PC-3 (cell line): ENCODE data around the gene C17orf100. TPM values are rescaled to one million over a fixed set of nuclear protein-coding genes. Genes with fewer than 3 reads are reported as not detected.

ENCODE experiments used
- ATAC-seq: fragments of 200-7000 bp; cut with Tn5 transposase; 2 replicates; pipeline ENCODE4 v1.9.1; 2020; ENCODE audit warnings: mild to moderate bottlenecking, moderate library complexity
- BruUV-seq: library from RNA; stranded (reverse); fragments of 400-500 nt; replicated peaks from 2 replicates; lab custom pipeline; 2021; lab: Mats Ljungman, UMichigan
- CTCF ChIA-PET: fragments of 300-600 bp; sonication (Branson Sonifier 250); formaldehyde crosslinking; loops from one replicate; lab custom pipeline; 2022; ENCODE audit warnings: antibody characterized with exemption; lab: Charles Lee
- POLR2A ChIA-PET: fragments of 300-600 bp; sonication (Branson Sonifier 250); formaldehyde crosslinking; loops from one replicate; lab custom pipeline; 2022; ENCODE audit warnings: antibody characterized with exemption; ENCODE audit not compliant: unreplicated experiment; lab: Charles Lee
- DNase-seq: peaks from one replicate; pipeline ENCODE4 v3.0.0-alpha.2; 2015
- H2AFZ ChIP-seq: fragments of 300-600 bp; sonication (generic); 2 replicates; pipeline ENCODE4 v1.6.0; 2016; ENCODE audit warnings: antibody characterized with exemption, low read length
- H3F3A ChIP-seq: fragments of 300-600 bp; sonication (generic); one replicate; pipeline ENCODE4 v1.6.0; 2017; ENCODE audit warnings: antibody characterized with exemption, low read length, control low read depth, mild to moderate bottlenecking; ENCODE audit not compliant: unreplicated experiment
- H3K27ac ChIP-seq: fragments of 300-600 bp; sonication (generic); 2 replicates; pipeline ENCODE4 v1.5.1; 2016; ENCODE audit warnings: mild to moderate bottlenecking, low read length
- H3K27me3 ChIP-seq: fragments of 300-600 bp; sonication (generic); 2 replicates; pipeline ENCODE4 v1.6.1; 2016; ENCODE audit warnings: low read length, mixed read lengths
- H3K36me3 ChIP-seq: fragments of 300-600 bp; sonication (generic); 2 replicates; pipeline ENCODE4 v1.6.1; 2016; ENCODE audit warnings: low read depth, mixed run types, low read length, mixed read lengths
- H3K4me1 ChIP-seq: fragments of 300-600 bp; sonication (generic); 2 replicates; pipeline ENCODE4 v1.5.1; 2016; ENCODE audit warnings: low read length; ENCODE audit not compliant: insufficient read depth
- H3K4me2 ChIP-seq: fragments of 300-600 bp; sonication (generic); 2 replicates; pipeline ENCODE4 v1.6.0; 2016; ENCODE audit warnings: low read length
- H3K4me3 ChIP-seq: fragments of 300-600 bp; sonication (generic); 2 replicates; pipeline ENCODE4 v1.5.1; 2016; ENCODE audit warnings: mild to moderate bottlenecking, low read length, mixed read lengths
- H3K79me2 ChIP-seq: fragments of 300-600 bp; sonication (generic); 2 replicates; pipeline ENCODE4 v1.6.1; 2017; ENCODE audit warnings: low read length, mixed read lengths
- H3K9ac ChIP-seq: fragments of 300-600 bp; sonication (generic); 2 replicates; pipeline ENCODE4 v1.6.0; 2016; ENCODE audit warnings: mild to moderate bottlenecking, low read length
- H3K9me2 ChIP-seq: fragments of 300-600 bp; sonication (generic); replicated peaks from 2 replicates; pipeline ENCODE4 v1.6.1; 2016; ENCODE audit warnings: mixed run types, low read length, mixed read lengths
- H3K9me3 ChIP-seq: fragments of 300-600 bp; sonication (generic); 2 replicates; pipeline ENCODE4 v1.6.1; 2016; ENCODE audit warnings: low read length, mixed read lengths
- H4K20me1 ChIP-seq: fragments of 300-600 bp; sonication (generic); 2 replicates; pipeline ENCODE4 v1.6.1; 2016; ENCODE audit warnings: low read length, mixed read lengths
- CTCF ChIP-seq: fragments of 300-600 bp; sonication (generic); conservative IDR thresholded peaks from 2 replicates; pipeline ENCODE4 v1.5.1; 2017; ENCODE audit warnings: antibody characterized with exemption, low read depth, mild to moderate bottlenecking, low read length
- EZH2 ChIP-seq: fragments of 300-600 bp; sonication (generic); IDR thresholded peaks from one replicate; pipeline ENCODE4 v1.6.1; 2017; ENCODE audit warnings: antibody characterized with exemption, mild to moderate bottlenecking, low read length; ENCODE audit not compliant: unreplicated experiment
- EZH2phosphoT487 ChIP-seq: fragments of 300-600 bp; sonication (generic); IDR thresholded peaks from 2 replicates; pipeline ENCODE4 v1.6.1; 2018; ENCODE audit warnings: mild to moderate bottlenecking, antibody characterized with exemption, low read length, borderline replicate concordance
- intact Hi-C: fragments of 100-400 bp; cut with micrococcal nuclease; formaldehyde crosslinking; loops from 2 replicates; pipeline ENCODE4 v1.9.0; 2023
- total RNA-seq: library from RNA; depleted of rRNA; stranded (reverse); fragments of >200 nt; gene quantifications from 2 replicates; pipeline ENCODE4 v1.2.3, GENCODE V29; 2014

Gene C17orf100
- total RNA-seq, 1 experiment from 2014 or later = 0.15 TPM

DNA sequence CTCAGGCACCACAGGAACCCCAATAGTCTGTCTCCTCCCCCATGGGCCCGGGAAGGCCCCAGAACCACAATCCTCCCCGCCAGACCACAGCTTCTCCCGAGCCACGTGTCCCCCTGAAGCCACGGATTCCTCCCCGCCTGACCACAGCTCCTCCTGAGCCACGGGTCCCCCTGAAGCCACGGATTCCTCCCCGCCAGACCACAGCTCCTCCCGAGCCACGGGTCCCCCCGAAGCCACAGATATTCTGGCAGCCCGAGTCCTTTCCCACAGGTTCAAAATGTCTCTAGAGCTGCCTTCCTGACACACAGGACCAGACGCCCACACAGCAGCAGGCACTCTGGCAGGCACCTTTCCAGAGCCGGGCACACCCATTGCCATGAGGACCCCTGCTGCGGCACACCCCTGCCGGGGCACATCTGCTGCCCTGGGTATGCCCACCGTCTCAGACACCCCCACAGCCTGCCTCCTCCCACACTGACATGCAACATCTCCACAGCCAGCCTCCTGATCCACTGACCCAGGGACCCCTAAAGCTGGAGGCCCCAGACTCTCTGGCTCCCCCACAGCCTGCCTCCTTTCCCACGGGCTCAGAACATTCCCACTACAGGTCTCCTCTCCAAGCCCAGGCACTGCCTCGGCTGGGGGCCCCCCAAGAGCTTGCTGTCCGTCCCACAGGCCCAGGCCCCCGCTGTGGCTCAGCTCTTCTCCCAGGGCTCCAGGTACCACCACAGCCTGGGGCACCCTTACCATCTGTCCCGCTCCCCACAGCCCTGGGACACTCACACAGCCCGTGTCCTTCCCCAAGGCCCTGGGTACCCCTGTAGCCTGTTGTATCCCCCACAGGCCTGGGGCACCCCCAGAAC, 13.3 kb upstream of the C17orf100 start:
- no peaks in the 10 kb centered on the region for H3K27me3 ChIP-seq
- H3K4me1 ChIP-seq = peaks cover 21% of the 10 kb centered on the region
- H3K27ac ChIP-seq = no peak overlapping the region
- peaks cover 46% of the 10 kb centered on the region for H3K79me2 ChIP-seq
- H3K9me3 ChIP-seq = no peaks in the 10 kb centered on the region
- no peak overlapping the region for H2AFZ ChIP-seq
- DNase-seq (no peak), ATAC-seq (no peak)
- H3K36me3 ChIP-seq = 0 out of 2 replicates have a peak, but pooled peaks cover 2% of the 10 kb centered on the region
- H3K4me3 ChIP-seq = no peak overlapping the region
- BruUV-seq = no TSS peak
- POLR2A ChIA-PET = no interaction called here
- intact Hi-C loops = no loop called here
- H4K20me1 ChIP-seq = peaks cover 14% of the 10 kb centered on the region; the same call in 1 of the 2 replicates
- TF ChIP-seq EZH2 (no peak), EZH2phosphoT487 (no peak)
- CTCF ChIA-PET = no interaction called here
- no peak overlapping the region for H3K9ac ChIP-seq
- peak overlapping the region; percentile 96; the same call in 1 of the 2 replicates for H3K4me2 ChIP-seq
- no peaks in the 10 kb centered on the region for H3K9me2 ChIP-seq
- H3F3A ChIP-seq = peaks cover 12% of the 10 kb centered on the region

DNA sequence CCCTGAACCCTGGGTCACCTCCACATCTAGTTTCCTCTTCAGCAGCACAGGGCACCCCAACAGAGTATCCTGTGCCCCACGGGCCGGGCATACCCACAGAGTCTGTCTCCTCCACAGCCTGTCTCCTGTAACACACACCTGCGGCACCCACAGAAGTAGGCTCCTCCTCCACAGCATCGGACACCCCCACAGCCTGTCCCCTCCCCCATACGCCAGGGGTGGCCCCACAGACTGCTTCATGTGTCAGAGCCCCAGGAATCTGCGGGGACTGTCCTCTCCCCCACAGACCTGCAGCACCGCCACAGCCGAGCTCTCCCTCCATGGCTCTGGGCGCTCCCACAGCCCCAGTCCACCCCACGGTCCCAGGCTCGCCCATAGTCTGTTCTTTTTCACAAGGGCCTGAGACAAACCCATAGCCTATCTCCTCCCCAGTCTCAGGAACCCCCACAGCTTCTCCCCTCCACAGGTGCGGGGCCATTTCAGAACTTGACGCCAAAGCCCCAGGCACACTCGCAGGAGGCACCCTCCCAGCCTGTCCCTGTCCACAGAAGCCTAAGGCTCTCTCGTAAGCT, 12.5 kb upstream of the C17orf100 start:
- no peak for DNase-seq
- H3K4me3 ChIP-seq = peak overlapping the region; percentile 80
- peaks cover 46% of the 10 kb centered on the region for H3K79me2 ChIP-seq
- no peaks in the 10 kb centered on the region for H3K27me3 ChIP-seq
- H3K4me1 ChIP-seq = peaks cover 29% of the 10 kb centered on the region
- intact Hi-C loops = no loop called here
- no peaks in the 10 kb centered on the region for H3K9me2 ChIP-seq
- peaks cover 15% of the 10 kb centered on the region for H3F3A ChIP-seq
- no peak overlapping the region for H3K27ac ChIP-seq
- ATAC-seq = no peak
- peak overlapping the region; percentile 97; the same call in 1 of the 2 replicates for H2AFZ ChIP-seq
- ChIA-PET POLR2A (interaction anchor here (0.6 kb wide), 1 partner anchor 1983 kb away, joined by 6 read pairs; no protein-coding TSS in a partner anchor), CTCF (interaction anchor here (1.6 kb wide), 1 partner anchor 9 kb away, joined by 7 read pairs; no protein-coding TSS in a partner anchor)
- H4K20me1 ChIP-seq = peaks cover 20% of the 10 kb centered on the region
- TF ChIP-seq CTCF = no peak
- TF ChIP-seq EZH2phosphoT487 = no peak
- TF ChIP-seq EZH2 = no peak
- H3K4me2 ChIP-seq = peak overlapping the region; percentile 96
- BruUV-seq = no TSS peak
- H3K9me3 ChIP-seq = no peaks in the 10 kb centered on the region
- H3K36me3 ChIP-seq = 0 out of 2 replicates have a peak, but pooled peaks cover under 1% of the 10 kb centered on the region
- H3K9ac ChIP-seq = peak overlapping the region; percentile 87
